ENCODE measurements around the gene SPHK2. TPM values are rescaled to one million over a fixed set of nuclear protein-coding genes. Genes with fewer than 3 reads are reported as not detected.
A peak's percentile ranks its signal among the peaks of the same experiment; 100 is the strongest.

The SPHK2 gene
- total RNA-seq, 4 donors from 2014 or later = 17.1 to 45.4 (median 31.4) TPM

GRCh38 chr19:48674216-48674809 lies 55.0 kb downstream of the SPHK2 start:
- Histone ChIP-seq H3K4me1 (peaks cover 6 to 7% of the 10 kb centered on the region in 2 donors), H3K36me3 (no peaks in the 10 kb centered on the region), H3K4me3 (replicated peaks in 1 of 3) (no peak overlapping the region), H3K27me3 (no peaks in the 10 kb centered on the region), H3K27ac (no peak overlapping the region), H3K9me3 (no peaks in the 10 kb centered on the region)
- DNase-seq = no peak
- WGBS, 2 donors = 96% methylated on average over 9 to 10 of the region's 19 CpGs
- TF ChIP-seq POLR2A (IDR thresholded peaks at IDR 0.05) = no peak
- no peak for TF ChIP-seq CTCF (IDR thresholded peaks at IDR 0.05)
- intact Hi-C loops (cut with DNase I) = no loop called here

GRCh38 chr19:48674921-48675824 lies 55.9 kb downstream of the SPHK2 start:
- Histone ChIP-seq H3K36me3 (no peaks in the 10 kb centered on the region), H3K27ac (no peak overlapping the region), H3K9me3 (no peaks in the 10 kb centered on the region), H3K27me3 (no peaks in the 10 kb centered on the region), H3K4me1 (peaks cover 6 to 7% of the 10 kb centered on the region in 2 donors), H3K4me3 (replicated peaks in 1 of 3) (no peak overlapping the region)
- intact Hi-C loops (cut with DNase I) = loop anchor here (5.0 kb wide), 1 partner anchor 37 kb away; no protein-coding TSS in a partner anchor
- 46 to 63% methylated on average over 14 to 18 of the region's 28 CpGs for WGBS, 2 donors
- DNase-seq = peak; percentile 80 to 82
- TF ChIP-seq CTCF (IDR thresholded peaks at IDR 0.05) (peak; percentile 65 to 87 (median 76)), POLR2A (IDR thresholded peaks at IDR 0.05) (no peak)

- intact Hi-C loops (cut with DNase I) = loop anchor here (5.0 kb wide), 1 partner anchor 36 kb away; no protein-coding TSS in a partner anchor
- no peaks in the 10 kb centered on the region for H3K9me3 ChIP-seq
- no peaks in the 10 kb centered on the region for H3K27me3 ChIP-seq
- 89 to 95% methylated on average over 10 to 17 of the region's 17 CpGs for WGBS, 2 donors
- H3K4me3 ChIP-seq (replicated peaks in 1 of 3) = no peak overlapping the region
- H3K27ac ChIP-seq = no peak overlapping the region
- TF ChIP-seq CTCF (IDR thresholded peaks at IDR 0.05) = no peak
- no peak for TF ChIP-seq POLR2A (IDR thresholded peaks at IDR 0.05)
- H3K36me3 ChIP-seq = no peaks in the 10 kb centered on the region
- peaks cover 6 to 7% of the 10 kb centered on the region in 2 donors for H3K4me1 ChIP-seq
- DNase-seq = no peak
Measured at GRCh38 chr19:48676487-48676886, 57.2 kb downstream of the SPHK2 start.

GRCh38 chr19:48676887-48677286 lies 57.6 kb downstream of the SPHK2 start:
- no peak overlapping the region for H3K4me3 ChIP-seq (replicated peaks in 1 of 3)
- peaks cover 6 to 7% of the 10 kb centered on the region in 2 donors for H3K4me1 ChIP-seq
- 92 to 93% methylated on average over 12 to 13 of the region's 13 CpGs for WGBS, 2 donors
- no peak overlapping the region for H3K27ac ChIP-seq
- no peaks in the 10 kb centered on the region for H3K9me3 ChIP-seq
- H3K27me3 ChIP-seq = no peaks in the 10 kb centered on the region
- intact Hi-C loops (cut with DNase I) = loop anchor here (5.0 kb wide), 1 partner anchor 35 kb away; no protein-coding TSS in a partner anchor
- no peaks in the 10 kb centered on the region for H3K36me3 ChIP-seq
- TF ChIP-seq POLR2A (IDR thresholded peaks at IDR 0.05) (no peak), CTCF (IDR thresholded peaks at IDR 0.05) (no peak)
- no peak for DNase-seq
